ENCODE data around the gene HAL. TPM values are rescaled to one million over a fixed set of nuclear protein-coding genes. Genes with fewer than 3 reads are reported as not detected.
A peak's percentile ranks its signal among the peaks of the same experiment; 100 is the strongest.

Gene HAL
- total RNA-seq, 1 experiment from 2014 or later: 0.39 TPM

DNA sequence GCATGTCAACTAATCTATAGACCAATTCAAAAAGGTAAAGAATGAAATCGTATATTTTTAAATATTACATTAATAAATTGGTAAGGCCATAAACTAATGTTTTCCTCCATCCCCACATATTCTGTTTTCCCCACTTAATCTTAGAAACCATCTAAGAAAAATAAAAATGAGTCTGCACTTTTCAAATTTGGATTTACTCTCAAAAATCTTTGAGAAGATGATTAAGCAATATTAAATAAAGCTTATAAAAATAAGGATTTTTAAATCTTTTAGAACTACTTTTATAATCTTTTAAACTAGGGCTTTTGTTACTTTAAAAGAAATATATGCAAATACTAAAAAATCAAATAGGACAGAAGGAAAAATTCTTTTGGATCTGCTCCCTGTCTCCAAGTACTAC is 10.6 kb upstream of the HAL start:
- Mint-ChIP-seq H3K9me3 (no peaks in the 10 kb centered on the region), H3K27ac (no peak overlapping the region), H3K36me3 (peaks cover 62% of the 10 kb centered on the region), H3K4me1 (no peaks in the 10 kb centered on the region), H3K27me3 (ENCODE audit: low read depth) (no peaks in the 10 kb centered on the region), H3K4me3 (no peak overlapping the region)
- ChIA-PET CTCF (no interaction called here), POLR2A (no interaction called here)
- no peak for ATAC-seq
- no peak for DNase-seq (ENCODE audit: low spot score)
- no peak for TF ChIP-seq ZBTB21 (CRISPR knock-in tag; IDR thresholded peaks at IDR 0.05; ENCODE audit: borderline replicate concordance)

DNA sequence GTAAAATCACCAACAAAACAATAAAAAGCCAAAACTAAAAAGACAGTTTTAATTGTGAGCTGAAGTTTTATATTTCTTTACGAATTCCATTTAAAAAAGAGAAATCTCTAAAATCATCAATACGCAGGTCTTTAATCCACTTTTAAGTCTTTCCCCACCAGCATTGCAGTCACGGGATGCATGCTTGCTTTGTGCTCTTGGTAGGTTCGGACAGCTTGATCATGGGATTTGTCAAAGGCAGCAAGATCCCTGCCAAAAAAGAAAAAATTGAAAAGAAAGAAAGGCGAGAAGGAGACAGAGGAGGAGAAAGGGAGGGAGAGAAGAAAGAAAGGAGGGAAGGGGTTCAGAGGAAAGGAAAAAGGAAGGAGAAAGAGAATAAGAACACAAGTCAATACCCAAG is 4.7 kb upstream of the HAL start:
- H3K36me3 Mint-ChIP-seq: peaks cover 32% of the 10 kb centered on the region
- ChIA-PET POLR2A (no interaction called here), CTCF (interaction anchor here (0.6 to 4.3 kb wide), 3 partner anchors 58 to 1402 kb away, joined by 3 to 66 read pairs (median 46); partner anchors contain the start of genes AMDHD1 and CCDC38)
- no peak for ATAC-seq
- no peak overlapping the region for H3K4me3 Mint-ChIP-seq
- peak overlapping the region; percentile 64; the same call in 1 of the 2 replicates for H3K27ac Mint-ChIP-seq
- TF ChIP-seq, protein P1, sequence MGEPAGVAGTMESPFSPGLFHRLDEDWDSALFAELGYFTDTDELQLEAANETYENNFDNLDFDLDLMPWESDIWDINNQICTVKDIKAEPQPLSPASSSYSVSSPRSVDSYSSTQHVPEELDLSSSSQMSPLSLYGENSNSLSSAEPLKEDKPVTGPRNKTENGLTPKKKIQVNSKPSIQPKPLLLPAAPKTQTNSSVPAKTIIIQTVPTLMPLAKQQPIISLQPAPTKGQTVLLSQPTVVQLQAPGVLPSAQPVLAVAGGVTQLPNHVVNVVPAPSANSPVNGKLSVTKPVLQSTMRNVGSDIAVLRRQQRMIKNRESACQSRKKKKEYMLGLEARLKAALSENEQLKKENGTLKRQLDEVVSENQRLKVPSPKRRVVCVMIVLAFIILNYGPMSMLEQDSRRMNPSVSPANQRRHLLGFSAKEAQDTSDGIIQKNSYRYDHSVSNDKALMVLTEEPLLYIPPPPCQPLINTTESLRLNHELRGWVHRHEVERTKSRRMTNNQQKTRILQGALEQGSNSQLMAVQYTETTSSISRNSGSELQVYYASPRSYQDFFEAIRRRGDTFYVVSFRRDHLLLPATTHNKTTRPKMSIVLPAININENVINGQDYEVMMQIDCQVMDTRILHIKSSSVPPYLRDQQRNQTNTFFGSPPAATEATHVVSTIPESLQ (CRISPR knock-in tag; IDR thresholded peaks at IDR 0.05): no peak
- TF ChIP-seq, protein P2, sequence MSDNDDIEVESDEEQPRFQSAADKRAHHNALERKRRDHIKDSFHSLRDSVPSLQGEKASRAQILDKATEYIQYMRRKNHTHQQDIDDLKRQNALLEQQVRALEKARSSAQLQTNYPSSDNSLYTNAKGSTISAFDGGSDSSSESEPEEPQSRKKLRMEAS (CRISPR knock-in tag; IDR thresholded peaks at IDR 0.05): no peak
- TF ChIP-seq FOXK1 (CRISPR knock-in tag; IDR thresholded peaks at IDR 0.05) (no peak), TP53 (CRISPR knock-in tag; IDR thresholded peaks at IDR 0.05) (no peak), ETV6 (CRISPR knock-in tag; IDR thresholded peaks at IDR 0.05) (no peak), ELF4 (CRISPR knock-in tag; IDR thresholded peaks at IDR 0.05; ENCODE audit: low read depth) (no peak), TCF7 (CRISPR knock-in tag; IDR thresholded peaks at IDR 0.05; ENCODE audit: low read depth) (no peak), GRHL2 (CRISPR knock-in tag; IDR thresholded peaks at IDR 0.05; ENCODE audit: insufficient replicate concordance, severe bottlenecking) (no peak), ZNF671 (CRISPR knock-in tag; IDR thresholded peaks at IDR 0.05) (no peak)
- TF ChIP-seq, protein P3, sequence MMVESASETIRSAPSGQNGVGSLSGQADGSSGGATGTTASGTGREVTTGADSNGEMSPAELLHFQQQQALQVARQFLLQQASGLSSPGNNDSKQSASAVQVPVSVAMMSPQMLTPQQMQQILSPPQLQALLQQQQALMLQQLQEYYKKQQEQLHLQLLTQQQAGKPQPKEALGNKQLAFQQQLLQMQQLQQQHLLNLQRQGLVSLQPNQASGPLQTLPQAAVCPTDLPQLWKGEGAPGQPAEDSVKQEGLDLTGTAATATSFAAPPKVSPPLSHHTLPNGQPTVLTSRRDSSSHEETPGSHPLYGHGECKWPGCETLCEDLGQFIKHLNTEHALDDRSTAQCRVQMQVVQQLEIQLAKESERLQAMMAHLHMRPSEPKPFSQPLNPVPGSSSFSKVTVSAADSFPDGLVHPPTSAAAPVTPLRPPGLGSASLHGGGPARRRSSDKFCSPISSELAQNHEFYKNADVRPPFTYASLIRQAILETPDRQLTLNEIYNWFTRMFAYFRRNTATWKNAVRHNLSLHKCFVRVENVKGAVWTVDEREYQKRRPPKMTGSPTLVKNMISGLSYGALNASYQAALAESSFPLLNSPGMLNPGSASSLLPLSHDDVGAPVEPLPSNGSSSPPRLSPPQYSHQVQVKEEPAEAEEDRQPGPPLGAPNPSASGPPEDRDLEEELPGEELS (CRISPR knock-in tag; IDR thresholded peaks at IDR 0.05): no peak
- TF ChIP-seq, protein P4, sequence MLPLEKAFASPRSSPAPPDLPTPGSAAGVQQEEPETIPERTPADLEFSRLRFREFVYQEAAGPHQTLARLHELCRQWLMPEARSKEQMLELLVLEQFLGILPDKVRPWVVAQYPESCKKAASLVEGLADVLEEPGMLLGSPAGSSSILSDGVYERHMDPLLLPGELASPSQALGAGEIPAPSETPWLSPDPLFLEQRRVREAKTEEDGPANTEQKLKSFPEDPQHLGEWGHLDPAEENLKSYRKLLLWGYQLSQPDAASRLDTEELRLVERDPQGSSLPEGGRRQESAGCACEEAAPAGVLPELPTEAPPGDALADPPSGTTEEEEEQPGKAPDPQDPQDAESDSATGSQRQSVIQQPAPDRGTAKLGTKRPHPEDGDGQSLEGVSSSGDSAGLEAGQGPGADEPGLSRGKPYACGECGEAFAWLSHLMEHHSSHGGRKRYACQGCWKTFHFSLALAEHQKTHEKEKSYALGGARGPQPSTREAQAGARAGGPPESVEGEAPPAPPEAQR (CRISPR knock-in tag; IDR thresholded peaks at IDR 0.05): no peak
- TF ChIP-seq, protein P5, sequence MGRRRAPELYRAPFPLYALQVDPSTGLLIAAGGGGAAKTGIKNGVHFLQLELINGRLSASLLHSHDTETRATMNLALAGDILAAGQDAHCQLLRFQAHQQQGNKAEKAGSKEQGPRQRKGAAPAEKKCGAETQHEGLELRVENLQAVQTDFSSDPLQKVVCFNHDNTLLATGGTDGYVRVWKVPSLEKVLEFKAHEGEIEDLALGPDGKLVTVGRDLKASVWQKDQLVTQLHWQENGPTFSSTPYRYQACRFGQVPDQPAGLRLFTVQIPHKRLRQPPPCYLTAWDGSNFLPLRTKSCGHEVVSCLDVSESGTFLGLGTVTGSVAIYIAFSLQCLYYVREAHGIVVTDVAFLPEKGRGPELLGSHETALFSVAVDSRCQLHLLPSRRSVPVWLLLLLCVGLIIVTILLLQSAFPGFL (CRISPR knock-in tag; IDR thresholded peaks at IDR 0.05; ENCODE audit: borderline replicate concordance): no peak
- TF ChIP-seq, protein P6, sequence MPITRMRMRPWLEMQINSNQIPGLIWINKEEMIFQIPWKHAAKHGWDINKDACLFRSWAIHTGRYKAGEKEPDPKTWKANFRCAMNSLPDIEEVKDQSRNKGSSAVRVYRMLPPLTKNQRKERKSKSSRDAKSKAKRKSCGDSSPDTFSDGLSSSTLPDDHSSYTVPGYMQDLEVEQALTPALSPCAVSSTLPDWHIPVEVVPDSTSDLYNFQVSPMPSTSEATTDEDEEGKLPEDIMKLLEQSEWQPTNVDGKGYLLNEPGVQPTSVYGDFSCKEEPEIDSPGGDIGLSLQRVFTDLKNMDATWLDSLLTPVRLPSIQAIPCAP (CRISPR knock-in tag; IDR thresholded peaks at IDR 0.05): no peak
- TF ChIP-seq, protein P7, sequence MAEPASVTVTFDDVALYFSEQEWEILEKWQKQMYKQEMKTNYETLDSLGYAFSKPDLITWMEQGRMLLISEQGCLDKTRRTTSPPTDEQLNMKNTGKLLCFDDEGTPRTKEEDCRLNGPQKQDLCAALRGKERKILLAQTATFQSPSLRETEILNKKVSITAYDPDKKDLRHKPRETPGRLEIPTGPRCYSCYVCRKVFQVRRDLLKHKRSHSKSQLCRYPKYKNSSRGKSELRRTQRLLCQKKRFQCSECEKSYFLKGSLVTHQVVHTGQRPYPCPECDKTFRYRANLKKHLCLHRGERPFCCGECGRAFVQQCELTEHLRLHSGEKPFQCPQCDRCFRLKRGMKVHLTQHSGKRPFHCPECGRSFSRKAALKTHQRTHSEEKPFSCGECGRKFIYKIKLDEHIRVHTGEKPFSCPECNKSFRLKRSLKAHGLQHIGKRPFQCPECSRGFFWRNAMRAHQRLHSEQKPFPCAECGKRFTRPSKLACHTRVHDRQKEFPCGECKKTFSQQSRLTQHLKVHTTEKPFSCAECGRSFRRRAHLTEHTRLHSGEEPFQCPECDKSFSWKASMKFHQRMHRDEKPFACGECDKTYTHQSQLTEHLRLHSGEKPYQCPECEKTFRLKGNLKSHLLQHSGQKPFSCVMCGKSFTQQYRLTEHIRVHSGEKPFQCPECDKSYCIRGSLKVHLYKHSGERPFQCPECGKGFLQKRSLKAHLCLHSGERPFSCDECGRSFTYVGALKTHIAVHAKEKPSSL (CRISPR knock-in tag; conservative IDR thresholded peaks at IDR 0.05): no peak
- TF ChIP-seq, protein P8, sequence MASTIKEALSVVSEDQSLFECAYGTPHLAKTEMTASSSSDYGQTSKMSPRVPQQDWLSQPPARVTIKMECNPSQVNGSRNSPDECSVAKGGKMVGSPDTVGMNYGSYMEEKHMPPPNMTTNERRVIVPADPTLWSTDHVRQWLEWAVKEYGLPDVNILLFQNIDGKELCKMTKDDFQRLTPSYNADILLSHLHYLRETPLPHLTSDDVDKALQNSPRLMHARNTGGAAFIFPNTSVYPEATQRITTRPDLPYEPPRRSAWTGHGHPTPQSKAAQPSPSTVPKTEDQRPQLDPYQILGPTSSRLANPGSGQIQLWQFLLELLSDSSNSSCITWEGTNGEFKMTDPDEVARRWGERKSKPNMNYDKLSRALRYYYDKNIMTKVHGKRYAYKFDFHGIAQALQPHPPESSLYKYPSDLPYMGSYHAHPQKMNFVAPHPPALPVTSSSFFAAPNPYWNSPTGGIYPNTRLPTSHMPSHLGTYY (CRISPR knock-in tag; IDR thresholded peaks at IDR 0.05): no peak
- TF ChIP-seq, protein P9, sequence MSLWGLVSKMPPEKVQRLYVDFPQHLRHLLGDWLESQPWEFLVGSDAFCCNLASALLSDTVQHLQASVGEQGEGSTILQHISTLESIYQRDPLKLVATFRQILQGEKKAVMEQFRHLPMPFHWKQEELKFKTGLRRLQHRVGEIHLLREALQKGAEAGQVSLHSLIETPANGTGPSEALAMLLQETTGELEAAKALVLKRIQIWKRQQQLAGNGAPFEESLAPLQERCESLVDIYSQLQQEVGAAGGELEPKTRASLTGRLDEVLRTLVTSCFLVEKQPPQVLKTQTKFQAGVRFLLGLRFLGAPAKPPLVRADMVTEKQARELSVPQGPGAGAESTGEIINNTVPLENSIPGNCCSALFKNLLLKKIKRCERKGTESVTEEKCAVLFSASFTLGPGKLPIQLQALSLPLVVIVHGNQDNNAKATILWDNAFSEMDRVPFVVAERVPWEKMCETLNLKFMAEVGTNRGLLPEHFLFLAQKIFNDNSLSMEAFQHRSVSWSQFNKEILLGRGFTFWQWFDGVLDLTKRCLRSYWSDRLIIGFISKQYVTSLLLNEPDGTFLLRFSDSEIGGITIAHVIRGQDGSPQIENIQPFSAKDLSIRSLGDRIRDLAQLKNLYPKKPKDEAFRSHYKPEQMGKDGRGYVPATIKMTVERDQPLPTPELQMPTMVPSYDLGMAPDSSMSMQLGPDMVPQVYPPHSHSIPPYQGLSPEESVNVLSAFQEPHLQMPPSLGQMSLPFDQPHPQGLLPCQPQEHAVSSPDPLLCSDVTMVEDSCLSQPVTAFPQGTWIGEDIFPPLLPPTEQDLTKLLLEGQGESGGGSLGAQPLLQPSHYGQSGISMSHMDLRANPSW (CRISPR knock-in tag; conservative IDR thresholded peaks at IDR 0.05; ENCODE audit: low read depth): no peak
- no peaks in the 10 kb centered on the region for H3K9me3 Mint-ChIP-seq
- no peak for DNase-seq (ENCODE audit: low spot score)
- H3K4me1 Mint-ChIP-seq: peaks cover 6% of the 10 kb centered on the region
- no peaks in the 10 kb centered on the region for H3K27me3 Mint-ChIP-seq (ENCODE audit: low read depth)

Measured in WTC11 (cell line).